HepG2 (cell line): Measurements from ENCODE around the gene BRCA1. TPM values are rescaled to one million over a fixed set of nuclear protein-coding genes. Genes with fewer than 3 reads are reported as not detected.
A peak's percentile ranks its signal among the peaks of the same experiment; 100 is the strongest.

Experiments used
- ELF4 ChIP-seq: sonication (generic); formaldehyde crosslinking; IDR thresholded peaks from 2 replicates; pipeline ENCODE4 v1.5.0; 2020; ENCODE audit warnings: missing genetic modification reagents, mild to moderate bottlenecking, moderate library complexity, borderline replicate concordance
- HOXA3 ChIP-seq: sonication (generic); formaldehyde crosslinking; IDR thresholded peaks from 2 replicates; pipeline ENCODE4 v1.5.0; 2020; ENCODE audit warnings: missing genetic modification reagents
- KAT8 ChIP-seq: IDR thresholded peaks from 2 replicates; pipeline ENCODE4 v1.6.1; 2016; ENCODE audit warnings: missing genetic modification reagents, missing compliant biosample characterization
- KDM2A ChIP-seq: sonication (generic); formaldehyde crosslinking; IDR thresholded peaks from 2 replicates; pipeline ENCODE4 v1.4.0; 2020; ENCODE audit warnings: low read depth, missing genetic modification reagents, borderline replicate concordance
- MAX ChIP-seq: IDR thresholded peaks from 2 replicates; pipeline ENCODE4 v1.6.1; 2012; ENCODE audit warnings: inconsistent platforms
- NCOR1 ChIP-seq: fragments of 200-600 bp; sonication (generic); IDR thresholded peaks from 2 replicates; pipeline ENCODE4 v1.7.0; 2017; ENCODE audit warnings: antibody characterized with exemption, low read length, borderline replicate concordance
- NRL ChIP-seq: sonication (generic); formaldehyde crosslinking; IDR thresholded peaks from 2 replicates; pipeline ENCODE4 v1.5.0; 2020; ENCODE audit warnings: missing genetic modification reagents, mild to moderate bottlenecking, moderate library complexity, borderline replicate concordance
- PHF21A ChIP-seq: sonication (generic); formaldehyde crosslinking; IDR thresholded peaks from 2 replicates; pipeline ENCODE4 v1.5.0; 2020; ENCODE audit warnings: mild to moderate bottlenecking, missing genetic modification reagents
- PITX1 ChIP-seq: sonication (generic); formaldehyde crosslinking; IDR thresholded peaks from 2 replicates; pipeline ENCODE4 v1.5.1; 2020; ENCODE audit warnings: mild to moderate bottlenecking, missing genetic modification reagents
- RFXAP ChIP-seq: sonication (generic); formaldehyde crosslinking; IDR thresholded peaks from 2 replicates; pipeline ENCODE4 v1.4.0; 2020; ENCODE audit warnings: missing genetic modification reagents, borderline replicate concordance
- SIX4 ChIP-seq: sonication (generic); formaldehyde crosslinking; IDR thresholded peaks from 2 replicates; pipeline ENCODE4 v1.4.0; 2020; ENCODE audit warnings: missing genetic modification reagents
- THAP11 ChIP-seq: IDR thresholded peaks from 2 replicates; pipeline ENCODE4 v1.6.1; 2016; ENCODE audit warnings: missing biosample characterization, missing genetic modification reagents
- TP53 ChIP-seq: sonication (generic); formaldehyde crosslinking; conservative IDR thresholded peaks from 2 replicates; pipeline ENCODE4 v1.4.0; 2020; ENCODE audit warnings: missing genetic modification reagents
- TRIM24 ChIP-seq: sonication (generic); formaldehyde crosslinking; IDR thresholded peaks from 2 replicates; pipeline ENCODE4 v1.8.0; 2022; ENCODE audit warnings: mild to moderate bottlenecking, missing genetic modification reagents
- ZBTB38 ChIP-seq: sonication (generic); formaldehyde crosslinking; IDR thresholded peaks from 2 replicates; pipeline ENCODE4 v1.5.1; 2020; ENCODE audit warnings: mild to moderate bottlenecking, missing genetic modification reagents
- ZFX ChIP-seq: sonication (generic); formaldehyde crosslinking; IDR thresholded peaks from 2 replicates; pipeline ENCODE4 v1.4.0; 2020; ENCODE audit warnings: mild to moderate bottlenecking, low read depth, missing genetic modification reagents, moderate library complexity
- ZMYM2 ChIP-seq: sonication (generic); formaldehyde crosslinking; IDR thresholded peaks from 2 replicates; pipeline ENCODE4 v1.8.0; 2022; ENCODE audit warnings: mild to moderate bottlenecking, missing genetic modification reagents
- ZNF337 ChIP-seq: sonication (generic); formaldehyde crosslinking; IDR thresholded peaks from 2 replicates; pipeline ENCODE4 v1.5.1; 2020; ENCODE audit warnings: missing genetic modification reagents, low read depth, mild to moderate bottlenecking, borderline replicate concordance
- ZNF431 ChIP-seq: sonication (generic); formaldehyde crosslinking; IDR thresholded peaks from 2 replicates; pipeline ENCODE4 v1.9.0; 2022; ENCODE audit warnings: missing genetic modification reagents, low read depth, mild to moderate bottlenecking, borderline replicate concordance
- ZNF720 ChIP-seq: sonication (generic); formaldehyde crosslinking; IDR thresholded peaks from 2 replicates; pipeline ENCODE4 v1.4.0; 2020; ENCODE audit warnings: missing genetic modification reagents
- polyA plus RNA-seq, 8 experiments: library from polyadenylated mRNA; depleted of rRNA in 3 of 8; stranded (reverse) in 7 of 8; unstranded in 1 of 8; fragments of >200 nt; fragmentation: Illumina TruSeq in 4 of 8; extraction: Trizol in 4 of 8; gene quantifications; 2 replicates each; pipeline versions ENCODE4 v1.2.1 to v1.2.3, GENCODE V29; 2011 to 2016; ENCODE audit warnings: low read depth in 4 of 8, missing spikeins in 1 of 8, mixed read lengths in 1 of 8; ENCODE audit not compliant: insufficient read depth in 1 of 8
- total RNA-seq, 5 experiments: library from RNA; depleted of rRNA; stranded (reverse); fragments of >200 nt; fragmentation: Illumina TruSeq; extraction: Trizol; gene quantifications; 2 replicates each; pipeline ENCODE4 v1.2.3, GENCODE V29; 2016; ENCODE audit warnings: low read depth in 1 of 5
- TF ChIP-seq, protein P1 (sequence below): IDR thresholded peaks from 2 replicates; pipeline ENCODE4 v1.6.1; 2016; ENCODE audit warnings: mild to moderate bottlenecking
- TF ChIP-seq, protein P2 (sequence below): sonication (generic); formaldehyde crosslinking; IDR thresholded peaks from 2 replicates; pipeline ENCODE4 v1.4.0; 2020; ENCODE audit warnings: missing genetic modification reagents
- TF ChIP-seq, protein P3 (sequence below): sonication (generic); formaldehyde crosslinking; IDR thresholded peaks from 2 replicates; pipeline ENCODE4 v1.4.0; 2020; ENCODE audit warnings: missing genetic modification reagents, low read depth, mild to moderate bottlenecking, borderline replicate concordance
- TF ChIP-seq, protein P4 (sequence below): sonication (generic); formaldehyde crosslinking; IDR thresholded peaks from 2 replicates; pipeline ENCODE4 v1.4.0; 2020; ENCODE audit warnings: mild to moderate bottlenecking, missing genetic modification reagents, borderline replicate concordance

The BRCA1 gene
- total and polyA plus RNA-seq, 2 of the 13 experiments (the other 11 are each of a cell fraction or from before 2014, with no cell fraction given): 13.3 to 37.5 TPM

DNA sequence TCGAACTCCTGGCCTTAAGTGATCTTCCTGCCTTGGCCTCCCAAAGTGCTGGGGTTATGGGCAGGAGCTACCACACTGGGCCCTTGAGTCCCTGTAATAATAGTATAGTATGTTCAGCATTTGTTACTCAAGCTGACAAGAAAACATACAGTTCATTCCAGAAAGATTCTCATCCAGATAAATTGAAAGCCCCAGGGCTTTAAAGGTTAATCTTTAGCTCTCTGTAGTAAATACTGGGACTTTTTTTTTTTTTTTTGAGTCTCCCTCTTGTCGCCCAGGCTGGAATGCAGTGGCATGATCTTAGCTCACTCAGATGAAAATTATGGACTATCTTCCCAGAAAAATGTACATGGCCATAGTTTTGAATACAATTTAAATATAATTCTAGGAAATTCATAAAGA lies 11.0 kb downstream of the BRCA1 start (continued):
- TF ChIP-seq TRIM24 (CRISPR knock-in tag) (no peak), TP53 (CRISPR knock-in tag) (no peak), HOXA3 (no peak), RFXAP (CRISPR knock-in tag) (no peak), KAT8 (CRISPR knock-in tag) (peak; percentile 45), ZNF337 (CRISPR knock-in tag) (no peak), ZBTB38 (CRISPR knock-in tag) (no peak), THAP11 (CRISPR knock-in tag) (no peak), SIX4 (CRISPR knock-in tag) (no peak), MAX (no peak), ZMYM2 (no peak), NRL (CRISPR knock-in tag) (no peak), ELF4 (CRISPR knock-in tag) (no peak), ZNF720 (no peak), KDM2A (no peak), ZNF431 (no peak), PITX1 (CRISPR knock-in tag) (no peak), ZFX (CRISPR knock-in tag) (peak; percentile 35; the same call in 1 of the 2 replicates), PHF21A (CRISPR knock-in tag) (0 out of 2 replicates have a peak, but pooled peaks have one; percentile 37), NCOR1 (no peak)
- TF ChIP-seq, protein P1, sequence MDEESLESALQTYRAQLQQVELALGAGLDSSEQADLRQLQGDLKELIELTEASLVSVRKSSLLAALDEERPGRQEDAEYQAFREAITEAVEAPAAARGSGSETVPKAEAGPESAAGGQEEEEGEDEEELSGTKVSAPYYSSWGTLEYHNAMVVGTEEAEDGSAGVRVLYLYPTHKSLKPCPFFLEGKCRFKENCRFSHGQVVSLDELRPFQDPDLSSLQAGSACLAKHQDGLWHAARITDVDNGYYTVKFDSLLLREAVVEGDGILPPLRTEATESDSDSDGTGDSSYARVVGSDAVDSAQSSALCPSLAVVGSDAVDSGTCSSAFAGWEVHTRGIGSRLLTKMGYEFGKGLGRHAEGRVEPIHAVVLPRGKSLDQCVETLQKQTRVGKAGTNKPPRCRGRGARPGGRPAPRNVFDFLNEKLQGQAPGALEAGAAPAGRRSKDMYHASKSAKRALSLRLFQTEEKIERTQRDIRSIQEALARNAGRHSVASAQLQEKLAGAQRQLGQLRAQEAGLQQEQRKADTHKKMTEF (CRISPR knock-in tag): 0 out of 2 replicates have a peak, but pooled peaks have one; percentile 48
- TF ChIP-seq, protein P2, sequence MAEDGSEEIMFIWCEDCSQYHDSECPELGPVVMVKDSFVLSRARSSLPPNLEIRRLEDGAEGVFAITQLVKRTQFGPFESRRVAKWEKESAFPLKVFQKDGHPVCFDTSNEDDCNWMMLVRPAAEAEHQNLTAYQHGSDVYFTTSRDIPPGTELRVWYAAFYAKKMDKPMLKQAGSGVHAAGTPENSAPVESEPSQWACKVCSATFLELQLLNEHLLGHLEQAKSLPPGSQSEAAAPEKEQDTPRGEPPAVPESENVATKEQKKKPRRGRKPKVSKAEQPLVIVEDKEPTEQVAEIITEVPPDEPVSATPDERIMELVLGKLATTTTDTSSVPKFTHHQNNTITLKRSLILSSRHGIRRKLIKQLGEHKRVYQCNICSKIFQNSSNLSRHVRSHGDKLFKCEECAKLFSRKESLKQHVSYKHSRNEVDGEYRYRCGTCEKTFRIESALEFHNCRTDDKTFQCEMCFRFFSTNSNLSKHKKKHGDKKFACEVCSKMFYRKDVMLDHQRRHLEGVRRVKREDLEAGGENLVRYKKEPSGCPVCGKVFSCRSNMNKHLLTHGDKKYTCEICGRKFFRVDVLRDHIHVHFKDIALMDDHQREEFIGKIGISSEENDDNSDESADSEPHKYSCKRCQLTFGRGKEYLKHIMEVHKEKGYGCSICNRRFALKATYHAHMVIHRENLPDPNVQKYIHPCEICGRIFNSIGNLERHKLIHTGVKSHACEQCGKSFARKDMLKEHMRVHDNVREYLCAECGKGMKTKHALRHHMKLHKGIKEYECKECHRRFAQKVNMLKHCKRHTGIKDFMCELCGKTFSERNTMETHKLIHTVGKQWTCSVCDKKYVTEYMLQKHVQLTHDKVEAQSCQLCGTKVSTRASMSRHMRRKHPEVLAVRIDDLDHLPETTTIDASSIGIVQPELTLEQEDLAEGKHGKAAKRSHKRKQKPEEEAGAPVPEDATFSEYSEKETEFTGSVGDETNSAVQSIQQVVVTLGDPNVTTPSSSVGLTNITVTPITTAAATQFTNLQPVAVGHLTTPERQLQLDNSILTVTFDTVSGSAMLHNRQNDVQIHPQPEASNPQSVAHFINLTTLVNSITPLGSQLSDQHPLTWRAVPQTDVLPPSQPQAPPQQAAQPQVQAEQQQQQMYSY (CRISPR knock-in tag): 0 out of 2 replicates have a peak, but pooled peaks have one; percentile 46
- TF ChIP-seq, protein P3, sequence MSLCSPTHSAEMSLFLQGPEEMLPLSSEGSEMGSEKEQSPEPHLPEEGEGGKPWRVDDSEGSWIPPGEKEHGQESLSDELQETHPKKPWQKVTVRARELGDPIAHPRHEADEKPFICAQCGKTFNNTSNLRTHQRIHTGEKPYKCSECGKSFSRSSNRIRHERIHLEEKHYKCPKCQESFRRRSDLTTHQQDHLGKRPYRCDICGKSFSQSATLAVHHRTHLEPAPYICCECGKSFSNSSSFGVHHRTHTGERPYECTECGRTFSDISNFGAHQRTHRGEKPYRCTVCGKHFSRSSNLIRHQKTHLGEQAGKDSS (CRISPR knock-in tag): no peak
- TF ChIP-seq, protein P4, sequence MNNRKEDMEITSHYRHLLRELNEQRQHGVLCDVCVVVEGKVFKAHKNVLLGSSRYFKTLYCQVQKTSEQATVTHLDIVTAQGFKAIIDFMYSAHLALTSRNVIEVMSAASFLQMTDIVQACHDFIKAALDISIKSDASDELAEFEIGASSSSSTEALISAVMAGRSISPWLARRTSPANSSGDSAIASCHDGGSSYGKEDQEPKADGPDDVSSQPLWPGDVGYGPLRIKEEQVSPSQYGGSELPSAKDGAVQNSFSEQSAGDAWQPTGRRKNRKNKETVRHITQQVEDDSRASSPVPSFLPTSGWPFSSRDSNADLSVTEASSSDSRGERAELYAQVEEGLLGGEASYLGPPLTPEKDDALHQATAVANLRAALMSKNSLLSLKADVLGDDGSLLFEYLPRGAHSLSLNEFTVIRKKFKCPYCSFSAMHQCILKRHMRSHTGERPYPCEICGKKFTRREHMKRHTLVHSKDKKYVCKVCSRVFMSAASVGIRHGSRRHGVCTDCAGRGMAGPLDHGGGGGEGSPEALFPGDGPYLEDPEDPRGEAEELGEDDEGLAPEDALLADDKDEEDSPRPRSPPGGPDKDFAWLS (CRISPR knock-in tag): no peak
